Ovary (tissue), 3 donors: ENCODE measurements around the gene REC114.

ENCODE experiments used
- POLR2A ChIP-seq: fragments of 450-650 bp; IDR thresholded peaks from one replicate; pipeline ENCODE4 v1.6.1; 2017; ENCODE audit warnings: antibody characterized with exemption, mild to moderate bottlenecking, moderate library complexity
- TF ChIP-seq, protein P1 (sequence below), 3 donors: fragments of 450-650 bp in 2 of 3; fragments of 200-600 bp in 1 of 3; IDR thresholded peaks; one replicate each; pipeline versions ENCODE4 v1.5.1 to v1.8.0; 2016 to 2022; ENCODE audit warnings: antibody characterized with exemption in 3 of 3, mild to moderate bottlenecking in 1 of 3
- donor health status: DM: no; HTN: no; CAD: no.

DNA sequence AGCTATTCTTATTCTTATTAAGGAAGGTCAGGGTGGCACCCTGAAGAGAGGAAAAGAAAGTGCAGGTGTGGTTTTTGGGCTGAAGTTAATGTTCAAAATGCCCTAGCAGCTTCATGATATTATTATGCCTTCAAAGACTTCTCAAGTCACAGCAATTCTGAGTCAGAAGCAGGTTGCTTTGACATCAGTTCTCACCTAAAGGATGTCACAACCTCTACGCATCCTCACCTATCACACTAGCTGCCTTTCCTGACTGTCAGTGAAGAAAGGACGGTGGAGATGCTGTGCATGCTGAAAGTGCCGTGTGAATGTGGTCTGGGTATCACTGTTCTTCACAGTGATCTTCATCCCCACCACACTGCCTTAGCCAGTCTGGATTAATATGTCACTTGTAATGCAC is 140.6 kb downstream of the REC114 start:
- TF ChIP-seq, protein P1, sequence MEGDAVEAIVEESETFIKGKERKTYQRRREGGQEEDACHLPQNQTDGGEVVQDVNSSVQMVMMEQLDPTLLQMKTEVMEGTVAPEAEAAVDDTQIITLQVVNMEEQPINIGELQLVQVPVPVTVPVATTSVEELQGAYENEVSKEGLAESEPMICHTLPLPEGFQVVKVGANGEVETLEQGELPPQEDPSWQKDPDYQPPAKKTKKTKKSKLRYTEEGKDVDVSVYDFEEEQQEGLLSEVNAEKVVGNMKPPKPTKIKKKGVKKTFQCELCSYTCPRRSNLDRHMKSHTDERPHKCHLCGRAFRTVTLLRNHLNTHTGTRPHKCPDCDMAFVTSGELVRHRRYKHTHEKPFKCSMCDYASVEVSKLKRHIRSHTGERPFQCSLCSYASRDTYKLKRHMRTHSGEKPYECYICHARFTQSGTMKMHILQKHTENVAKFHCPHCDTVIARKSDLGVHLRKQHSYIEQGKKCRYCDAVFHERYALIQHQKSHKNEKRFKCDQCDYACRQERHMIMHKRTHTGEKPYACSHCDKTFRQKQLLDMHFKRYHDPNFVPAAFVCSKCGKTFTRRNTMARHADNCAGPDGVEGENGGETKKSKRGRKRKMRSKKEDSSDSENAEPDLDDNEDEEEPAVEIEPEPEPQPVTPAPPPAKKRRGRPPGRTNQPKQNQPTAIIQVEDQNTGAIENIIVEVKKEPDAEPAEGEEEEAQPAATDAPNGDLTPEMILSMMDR (IDR thresholded peaks at IDR 0.05): no peak
- TF ChIP-seq POLR2A: no peak
